Measurements from ENCODE around the gene TRPV4.

TRPV4 gene

DNA sequence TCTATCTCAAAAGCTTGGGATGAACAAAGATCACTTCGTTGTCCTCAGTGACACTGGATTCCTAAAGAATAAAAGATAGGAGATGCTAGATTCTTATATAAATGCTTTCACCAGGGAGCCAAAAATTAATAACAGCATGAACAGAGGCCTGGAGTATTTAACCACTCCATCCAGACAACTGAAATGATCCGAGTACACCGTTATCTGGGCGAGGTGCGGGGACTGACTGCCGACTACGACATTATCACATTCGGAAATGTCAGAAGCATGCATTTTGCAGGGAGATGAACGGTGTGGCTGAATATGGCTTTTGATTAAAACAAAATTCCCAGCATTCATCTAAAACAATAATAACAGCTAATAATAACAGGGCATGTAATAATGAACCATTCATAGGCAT lies 56.6 kb downstream of the TRPV4 start:
- DNase-seq (ENCODE audit: low read depth): no peak

DNA sequence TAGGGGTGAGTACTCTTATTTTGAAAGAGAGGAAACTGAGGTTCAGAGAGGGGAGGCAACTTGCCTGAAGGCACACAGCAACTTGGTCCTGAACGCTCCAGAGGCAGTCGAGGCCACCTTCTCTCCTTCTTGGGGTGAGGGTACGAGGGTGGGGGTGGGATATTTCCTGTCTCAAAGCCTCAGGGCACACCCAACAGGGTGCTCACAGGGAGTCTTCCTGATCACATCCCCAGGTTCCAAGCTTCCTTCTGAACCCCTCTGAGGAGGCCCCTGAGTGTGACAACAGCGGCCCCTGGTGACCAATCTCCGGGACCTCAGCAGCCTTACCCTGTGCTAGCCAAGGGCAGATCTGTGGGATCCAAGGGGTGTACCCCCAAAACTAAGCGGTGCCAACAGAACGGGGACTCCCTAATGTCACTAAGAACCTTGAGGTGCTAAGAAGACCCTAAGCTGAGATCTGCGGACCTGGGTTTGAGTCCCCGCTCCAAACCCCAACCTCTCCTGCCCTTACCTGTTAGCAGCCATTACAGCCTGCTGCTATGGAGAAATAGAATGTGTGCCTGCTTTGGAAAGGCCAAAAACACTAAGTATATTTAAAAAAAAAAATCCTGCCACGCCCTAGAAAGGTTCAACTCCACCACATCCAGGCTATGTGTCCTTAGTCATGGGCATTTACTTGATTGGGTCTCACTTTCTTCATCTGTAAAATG lies 57.9 kb downstream of the TRPV4 start:
- no peak for DNase-seq (ENCODE audit: low read depth)

DNA sequence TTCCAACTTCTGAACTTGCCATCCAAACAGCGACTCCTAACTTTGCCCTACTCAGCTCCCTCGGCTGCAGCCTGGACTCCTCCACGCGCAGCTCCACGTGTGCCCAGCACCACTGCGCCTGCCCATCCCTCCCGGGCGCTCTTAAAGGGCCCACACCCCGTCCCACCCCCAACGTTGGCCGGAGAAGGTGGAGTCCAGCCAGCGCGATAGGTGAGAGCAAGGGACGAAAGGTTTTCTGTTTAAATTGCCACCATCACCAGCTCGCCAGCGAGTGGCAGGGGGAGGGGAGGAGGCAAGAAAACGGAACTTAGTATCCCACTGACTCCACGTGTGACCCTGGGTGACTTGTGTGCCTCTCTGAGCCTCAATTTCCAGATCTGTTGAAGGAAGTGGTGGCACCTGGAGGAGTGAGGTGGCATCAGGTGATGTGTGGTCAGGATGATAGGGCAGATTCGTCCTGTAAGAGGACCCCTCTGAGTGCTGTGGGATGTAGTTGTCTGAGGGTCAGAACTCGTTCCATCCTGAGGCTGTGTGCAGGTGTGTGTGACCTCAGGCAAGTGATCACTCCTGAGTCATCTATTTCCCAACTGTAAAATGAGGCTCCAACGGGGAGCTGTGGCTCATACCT lies 59.7 kb downstream of the TRPV4 start:
- DNase-seq (ENCODE audit: low read depth): no peak

DNA sequence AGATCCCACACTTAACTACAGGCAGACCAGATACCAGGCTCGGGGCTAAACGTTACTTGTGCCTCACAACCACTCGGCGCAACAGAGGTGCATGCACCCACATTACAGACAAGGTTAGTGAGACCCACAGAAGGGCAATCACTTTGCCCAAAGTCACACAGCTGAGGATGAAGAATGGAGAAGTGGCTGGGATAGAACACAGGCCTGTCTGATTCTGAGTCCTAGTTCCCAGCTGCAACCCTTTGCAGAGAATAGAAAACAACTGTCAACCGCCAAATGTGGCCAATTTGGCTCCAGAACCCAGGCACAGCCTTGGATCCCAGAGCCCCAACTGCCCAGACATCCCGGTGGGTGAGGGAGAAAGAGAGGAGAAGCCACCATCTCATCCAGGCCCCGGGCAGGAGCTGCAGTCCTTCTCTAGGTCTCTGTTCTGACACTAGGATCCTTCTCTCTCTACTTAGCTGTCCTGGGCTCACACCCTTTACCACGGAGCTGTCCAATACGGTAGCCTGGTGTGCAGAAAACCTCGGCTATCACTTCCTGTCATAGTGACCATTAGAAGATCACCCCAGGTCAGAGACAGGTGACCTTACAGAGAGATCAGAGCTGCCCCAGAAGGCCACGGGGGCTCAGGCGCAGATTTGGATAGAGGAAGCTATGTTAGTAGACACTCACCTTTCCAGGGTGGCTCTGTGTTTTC lies 60.4 kb downstream of the TRPV4 start:
- no peak for DNase-seq (ENCODE audit: low read depth)

DNA sequence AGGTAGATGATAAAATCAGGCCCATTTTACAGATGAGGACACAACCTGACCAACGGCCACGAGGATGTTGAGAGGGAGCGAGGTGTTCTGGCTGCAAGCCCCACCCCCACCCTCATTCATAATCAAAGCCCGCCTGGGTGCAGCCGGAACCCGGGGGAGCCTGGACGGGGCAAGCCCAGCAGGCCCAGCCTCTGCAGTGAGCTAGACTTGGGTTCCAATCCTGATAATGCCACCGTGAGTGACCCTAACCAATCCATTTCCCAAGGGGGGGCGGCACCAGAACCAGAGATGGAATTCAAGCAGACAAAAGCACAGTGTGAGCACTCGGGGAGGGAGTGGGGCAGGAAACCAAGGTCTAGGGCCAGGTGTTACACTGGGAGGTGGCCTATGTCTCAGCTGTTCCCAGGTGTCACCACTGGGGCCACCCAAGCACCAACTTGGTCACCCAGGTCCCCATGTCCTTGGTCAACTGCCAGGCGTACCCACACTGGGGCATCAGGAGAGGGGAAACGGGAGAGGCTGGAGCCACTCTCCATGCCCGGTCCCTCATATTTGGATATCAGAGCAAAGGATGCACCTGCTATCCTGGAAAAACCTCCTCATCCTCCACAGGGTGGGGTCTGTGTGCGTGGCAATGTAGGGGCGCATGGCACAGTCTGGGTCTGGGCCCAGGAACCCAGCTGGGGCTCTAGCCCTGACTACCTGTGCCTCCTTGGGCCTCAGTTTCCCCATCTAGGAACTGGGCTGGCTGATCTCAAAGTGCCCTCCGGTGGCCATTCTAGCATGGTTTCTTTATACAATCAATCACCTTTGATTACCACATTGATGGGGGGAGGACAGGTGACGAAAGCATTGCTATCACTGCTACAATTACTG lies 61.2 kb downstream of the TRPV4 start:
- DNase-seq (ENCODE audit: low read depth): no peak

DNA sequence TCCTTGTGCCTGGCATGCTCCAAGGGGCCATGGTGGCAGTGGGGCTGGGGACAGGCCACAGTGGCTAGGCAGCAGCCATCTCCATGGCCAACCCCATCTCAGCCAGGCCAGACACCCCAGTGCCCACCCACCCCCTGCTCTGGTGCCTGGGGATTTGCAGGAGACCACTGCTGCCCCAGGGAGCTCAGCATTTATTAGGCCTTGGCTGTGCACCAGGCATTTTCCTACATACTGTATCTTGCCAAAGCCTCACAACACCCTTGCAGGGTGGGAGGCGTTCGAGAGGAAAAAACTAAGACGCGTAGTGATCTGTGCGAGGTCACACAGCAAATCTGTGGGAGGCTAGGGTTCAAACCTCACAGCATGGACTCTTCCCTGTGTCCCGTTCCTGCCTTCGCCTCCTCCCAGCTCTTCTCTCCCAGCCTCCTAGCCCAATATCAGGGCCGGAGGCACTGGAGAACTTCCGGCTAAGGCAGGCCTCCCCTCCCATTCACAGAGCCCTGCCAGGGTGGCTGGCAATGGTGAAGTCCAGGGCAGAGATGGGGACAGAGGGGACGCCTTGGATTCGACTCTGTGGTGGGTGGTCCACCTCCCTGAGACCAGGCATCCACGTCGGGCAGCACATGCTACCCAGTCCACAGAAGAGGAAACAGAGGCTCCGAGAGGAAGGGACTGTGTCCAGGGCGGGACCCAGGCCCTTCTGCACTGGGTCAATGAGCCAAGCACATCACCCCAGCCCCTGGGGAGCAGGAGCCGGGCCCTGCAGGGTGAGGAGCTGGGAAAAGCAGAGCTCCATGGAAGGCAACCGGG lies 62.1 kb downstream of the TRPV4 start:
- no peak for DNase-seq (ENCODE audit: low read depth)

DNA sequence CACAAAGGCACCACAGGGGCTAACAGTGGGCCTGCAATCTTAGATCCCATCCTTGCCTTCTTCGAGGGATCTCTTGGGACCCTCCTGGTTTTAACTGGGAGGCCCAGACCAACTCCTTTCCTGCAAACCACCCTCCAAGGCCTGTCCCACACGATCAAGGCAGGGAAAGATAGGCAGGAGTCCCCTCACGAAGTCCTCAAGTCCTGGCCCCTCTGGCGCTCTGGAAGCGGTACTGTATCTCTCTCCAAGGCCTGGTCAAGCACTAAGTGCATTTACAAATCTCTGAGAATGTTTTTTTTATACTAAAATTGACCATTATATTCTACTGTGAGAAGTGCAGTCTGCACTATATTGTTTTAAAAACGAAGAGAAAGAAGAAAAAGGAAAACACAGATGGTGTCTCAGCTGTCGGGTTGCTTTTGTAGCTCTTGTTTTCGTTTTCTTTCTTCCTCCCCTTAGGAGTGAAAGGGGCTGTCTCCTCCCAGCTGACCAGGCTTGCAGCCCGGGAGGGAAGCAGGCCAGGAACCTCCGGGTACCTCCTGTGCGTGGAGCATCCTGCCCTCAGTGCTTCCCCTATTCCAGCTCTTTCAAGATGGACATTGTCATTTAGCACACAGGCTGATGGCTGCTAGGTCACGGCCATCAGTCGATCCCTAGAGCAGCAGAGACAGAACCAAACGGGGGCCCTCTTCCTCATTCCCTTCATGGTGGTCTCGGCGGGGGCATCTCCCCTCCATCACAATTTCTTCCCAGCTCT lies 62.9 kb downstream of the TRPV4 start:
- DNase-seq (ENCODE audit: low read depth): no peak

DNA sequence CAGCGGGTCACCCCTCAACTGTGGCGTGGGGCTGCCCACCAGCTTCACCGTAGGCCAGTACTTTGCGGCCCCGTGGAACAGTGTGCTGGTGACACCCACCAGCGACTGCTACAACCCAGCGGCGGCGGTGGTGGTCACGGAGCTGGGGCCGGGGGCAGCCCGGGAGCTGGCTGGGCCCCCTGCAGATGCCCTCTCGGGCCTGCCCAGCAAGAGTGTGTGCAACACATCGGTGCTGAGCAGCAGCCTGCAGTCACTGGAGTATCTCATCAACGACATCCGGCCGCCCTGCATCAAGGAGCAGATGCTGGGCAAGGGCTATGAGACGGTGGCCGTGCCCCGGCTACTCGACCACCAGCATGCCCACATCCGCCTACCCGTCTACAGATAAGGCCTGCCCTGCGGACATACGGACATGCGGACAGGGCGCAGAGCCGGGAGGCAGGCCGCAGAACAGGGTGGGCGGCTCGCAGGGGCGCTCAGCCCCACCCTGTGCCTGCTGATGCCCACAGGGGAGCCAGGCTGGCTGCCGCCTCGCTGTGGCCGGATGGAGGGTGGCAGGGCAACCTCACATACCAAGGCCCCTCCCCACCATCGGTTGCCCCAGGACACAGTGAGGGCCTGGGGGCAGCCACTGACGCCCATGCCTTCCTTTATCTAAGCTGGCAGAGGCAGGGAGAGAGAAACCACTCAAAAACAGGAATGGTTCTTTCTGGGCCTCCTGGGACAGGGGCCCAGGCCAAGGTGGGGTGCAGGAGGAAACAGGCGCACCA lies 64.1 kb downstream of the TRPV4 start:
- no peak for DNase-seq (ENCODE audit: low read depth)

DNA sequence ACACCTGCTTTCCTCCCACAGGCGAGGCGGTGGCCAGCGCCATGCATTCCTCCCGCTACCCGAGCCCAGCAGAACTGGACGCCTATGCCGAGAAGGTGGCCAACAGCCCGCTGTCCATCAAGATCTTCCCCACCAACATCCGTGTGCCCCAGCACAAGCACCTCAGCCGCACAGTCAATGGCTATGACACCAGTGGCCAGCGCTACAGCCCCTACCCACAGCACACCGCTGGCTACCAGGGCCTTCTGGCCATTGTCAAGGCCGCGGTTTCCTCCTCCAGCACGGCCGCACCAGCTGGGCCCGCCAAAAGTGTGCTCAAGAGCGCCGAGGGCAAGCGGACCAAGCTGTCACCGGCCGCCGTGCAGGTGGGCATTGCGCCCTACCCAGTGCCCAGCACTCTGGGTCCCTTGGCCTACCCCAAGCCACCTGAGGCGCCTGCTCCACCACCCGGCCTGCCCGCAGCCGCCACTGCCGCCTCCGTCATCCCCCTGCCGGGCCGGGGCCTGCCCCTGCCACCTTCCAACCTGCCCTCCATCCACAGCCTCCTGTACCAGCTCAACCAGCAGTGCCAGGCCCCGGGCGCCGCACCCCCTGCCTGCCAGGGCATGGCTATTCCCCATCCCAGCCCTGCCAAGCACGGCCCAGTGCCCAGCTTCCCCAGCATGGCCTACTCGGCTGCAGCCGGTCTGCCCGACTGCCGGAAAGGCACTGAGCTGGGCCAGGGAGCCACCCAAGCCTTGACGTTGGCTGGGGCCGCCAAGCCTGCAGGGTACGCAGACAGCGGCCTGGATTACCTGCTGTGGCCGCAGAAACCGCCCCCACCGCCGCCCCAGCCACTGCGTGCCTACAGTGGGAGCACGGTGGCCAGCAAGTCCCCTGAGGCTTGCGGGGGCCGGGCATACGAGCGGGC lies 65.0 kb downstream of the TRPV4 start:
- no peak for DNase-seq (ENCODE audit: low read depth)

DNA sequence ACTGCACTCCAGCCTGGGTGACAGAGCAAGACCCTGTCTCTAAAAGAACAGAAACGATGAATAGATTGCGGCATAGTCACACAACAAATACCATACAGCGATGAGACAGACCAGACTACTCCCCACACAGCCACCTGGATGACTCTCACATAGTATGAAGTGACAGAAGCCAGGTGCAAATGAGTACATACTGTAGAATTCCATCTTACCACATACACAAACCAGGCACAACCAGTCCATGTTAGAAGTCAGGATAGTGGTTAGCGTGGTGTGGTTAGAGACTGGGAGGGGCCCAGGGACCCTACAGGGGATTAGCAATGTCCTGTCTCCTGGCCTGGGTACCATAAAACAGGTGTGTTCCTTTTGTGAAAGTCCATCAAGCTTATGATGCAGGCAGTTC lies 65.7 kb downstream of the TRPV4 start:
- no peak for DNase-seq (ENCODE audit: low read depth)

DNA sequence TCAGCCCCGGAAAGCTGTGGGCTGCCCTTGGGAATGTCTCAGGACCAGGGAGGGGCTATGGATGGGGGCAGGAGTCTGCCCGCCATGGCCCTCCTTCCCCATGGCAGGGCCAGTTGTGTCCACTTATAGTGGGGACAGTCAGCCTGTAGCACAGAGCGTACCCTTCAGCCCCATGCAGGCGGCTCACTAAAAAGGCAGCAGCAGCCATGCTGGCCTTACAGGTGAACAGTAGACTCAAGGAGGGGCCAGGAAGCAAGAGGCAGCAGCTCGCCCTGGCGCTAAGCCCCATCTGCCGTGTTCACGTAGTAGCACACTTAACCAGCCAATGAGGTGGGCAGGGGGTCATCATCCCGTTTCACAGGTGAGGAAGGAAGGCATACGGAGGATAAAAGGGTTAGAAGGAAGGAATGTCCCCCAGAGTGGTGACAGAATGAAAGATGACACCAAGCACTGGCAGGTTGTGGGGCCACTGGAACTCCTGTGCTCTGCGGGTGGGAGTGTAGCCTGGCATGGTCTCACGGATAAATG lies 66.9 kb downstream of the TRPV4 start:
- DNase-seq (ENCODE audit: low read depth): no peak

DNA sequence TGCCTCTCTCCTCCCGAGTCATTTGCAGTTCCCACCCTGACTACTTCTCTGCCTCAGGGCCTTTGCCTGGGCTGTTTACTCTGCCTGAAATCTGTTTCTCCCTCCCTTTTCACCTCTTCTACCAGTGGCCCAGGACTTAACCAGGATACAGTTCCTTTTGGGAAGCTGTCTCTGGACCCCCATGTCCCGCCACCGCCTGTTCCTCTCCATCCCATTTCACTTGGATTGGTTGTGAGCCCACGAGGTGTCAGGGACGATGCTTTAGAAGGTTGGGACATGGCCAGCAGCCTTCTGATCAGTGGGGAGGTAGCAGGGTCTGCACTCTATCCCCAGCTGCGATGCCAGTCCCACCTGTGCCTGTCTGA lies 67.8 kb downstream of the TRPV4 start:
- DNase-seq (ENCODE audit: low read depth): no peak

DNA sequence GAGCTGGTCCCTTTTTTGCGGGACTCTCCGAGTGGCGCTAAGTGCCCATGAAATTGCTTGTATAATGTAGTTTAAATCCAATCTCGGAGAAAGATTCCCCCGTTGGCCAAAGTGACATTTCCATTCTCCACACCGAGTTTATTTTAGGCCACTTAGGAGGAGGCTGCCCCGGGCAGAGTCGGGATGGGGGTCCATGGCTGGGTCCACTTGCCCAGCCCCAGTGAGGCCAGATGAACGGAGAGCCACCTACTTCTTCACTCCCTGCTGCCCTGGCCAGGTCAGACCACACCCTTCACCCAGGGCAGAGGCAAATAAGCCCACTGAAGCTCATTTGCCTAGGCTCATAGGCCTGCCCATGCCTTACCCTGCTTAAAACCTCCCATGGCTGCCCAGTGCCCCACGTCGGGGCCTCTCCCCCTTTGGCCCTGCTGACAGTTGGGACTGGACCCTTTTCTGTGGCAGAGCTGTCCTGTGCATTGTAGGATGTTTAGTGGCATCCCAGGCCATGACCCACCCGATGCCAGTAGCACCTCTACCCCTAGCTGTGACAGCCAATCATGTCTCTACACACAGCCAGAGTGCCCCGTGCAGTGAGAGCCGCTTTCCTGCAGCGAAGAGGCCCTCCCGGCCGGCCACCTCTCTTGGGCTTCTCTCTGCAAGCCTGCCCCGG lies 68.3 kb downstream of the TRPV4 start:
- no peak for DNase-seq (ENCODE audit: low read depth)

DNA sequence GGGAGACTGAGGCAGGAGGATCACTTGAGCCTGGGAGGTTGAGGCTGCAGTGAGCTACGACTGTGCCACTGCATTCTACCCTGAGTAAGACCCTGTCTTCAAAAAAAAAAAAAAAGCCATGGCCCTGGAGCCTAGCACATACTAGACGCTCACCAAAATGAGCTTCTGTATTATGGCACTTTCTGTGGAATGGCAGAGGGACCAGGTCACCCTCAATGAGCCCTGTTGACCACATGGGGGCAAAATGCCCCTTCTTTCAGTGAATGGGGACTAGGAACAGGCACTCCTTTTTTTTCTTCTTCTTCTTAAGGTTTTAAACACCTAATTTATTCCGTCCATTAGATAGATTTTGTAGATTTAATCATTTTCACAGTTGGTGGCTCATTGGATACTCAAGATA lies 69.1 kb downstream of the TRPV4 start:
- DNase-seq (ENCODE audit: low read depth): no peak

DNA sequence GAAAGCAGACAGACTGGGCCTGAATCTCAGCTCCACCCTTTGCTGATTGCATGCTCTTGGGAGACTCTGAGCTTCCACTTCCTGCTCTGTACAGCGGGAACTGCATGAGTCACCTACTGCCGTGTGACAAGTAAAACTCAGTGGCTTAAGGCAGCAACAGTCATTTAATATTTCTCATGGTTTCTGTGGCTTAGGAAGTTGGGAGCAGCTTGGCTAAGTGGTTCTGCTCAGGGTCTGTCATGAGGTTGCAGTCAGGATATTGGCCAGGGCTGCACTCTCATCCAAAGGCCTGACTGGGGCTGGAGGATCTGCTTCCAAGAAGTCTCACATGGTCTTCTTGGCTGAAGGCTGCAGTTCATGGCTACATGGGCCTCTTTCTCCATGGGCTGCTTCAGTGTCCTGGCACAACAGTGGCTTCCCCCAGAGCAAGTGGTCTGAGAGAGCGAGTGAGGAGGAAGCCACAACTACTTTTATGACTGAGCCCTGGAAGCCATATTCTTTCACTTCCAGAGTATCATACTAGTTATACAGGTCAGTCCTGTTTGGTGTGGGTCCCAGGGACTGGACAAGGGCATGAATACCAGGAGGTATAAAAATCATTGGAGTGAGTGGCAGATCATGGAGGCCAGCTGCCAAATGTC lies 69.9 kb downstream of the TRPV4 start:
- DNase-seq (ENCODE audit: low read depth): peak; percentile 21

DNA sequence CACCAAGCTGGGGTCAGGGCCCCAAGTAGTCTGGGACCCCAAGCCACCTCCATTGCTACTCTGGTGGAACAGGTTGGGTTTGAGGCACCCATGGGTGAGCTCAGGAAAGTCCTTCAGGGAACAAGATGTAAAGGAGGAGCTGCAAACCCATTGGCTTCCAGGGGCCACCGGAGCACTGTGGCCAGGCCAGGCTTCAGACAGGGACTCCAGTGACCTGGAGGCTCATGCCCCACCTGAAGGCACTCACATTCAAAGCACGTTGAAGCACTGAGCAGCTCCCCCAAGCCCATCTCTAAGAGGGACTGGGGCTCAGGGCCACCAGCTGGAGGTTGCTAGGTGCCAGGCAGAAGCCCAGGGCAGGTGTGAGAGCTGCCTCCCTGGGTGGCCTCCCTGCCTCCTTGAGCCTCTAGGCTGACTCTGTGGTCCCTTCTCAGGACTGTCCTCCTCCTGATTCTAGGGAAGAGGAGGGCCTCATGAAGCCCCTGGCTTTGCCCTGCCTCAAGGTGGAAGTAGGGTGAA lies 70.5 kb downstream of the TRPV4 start:
- no peak for DNase-seq (ENCODE audit: low read depth)

DNA sequence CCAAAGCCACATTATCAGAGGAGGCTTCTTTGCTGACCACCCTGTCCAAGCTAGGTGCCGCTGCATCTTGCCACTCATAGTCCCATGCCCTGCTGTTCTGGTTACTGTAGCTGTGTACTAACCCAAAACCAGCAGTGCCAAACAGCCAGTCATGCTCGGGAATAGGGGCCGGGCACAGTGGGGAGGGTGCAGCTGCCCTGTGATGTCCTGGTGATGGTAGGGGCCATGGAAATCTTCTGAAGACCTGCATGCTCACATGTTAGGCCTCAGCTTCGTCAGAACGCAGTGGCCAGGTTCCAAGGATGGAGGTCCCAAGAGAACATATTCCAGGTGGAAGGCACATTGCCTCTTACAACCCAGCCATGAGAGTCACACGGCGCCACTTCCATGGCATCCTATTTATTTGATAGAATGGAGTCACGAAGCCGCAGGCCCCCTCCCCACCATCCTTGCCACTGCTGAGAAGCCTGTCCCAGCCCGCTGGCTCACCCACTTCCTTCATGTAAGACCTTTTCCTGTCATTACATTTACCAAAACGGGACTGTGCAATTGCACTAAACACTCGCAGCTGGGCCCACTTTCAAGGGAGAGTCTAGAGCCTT lies 71.0 kb downstream of the TRPV4 start:
- DNase-seq (ENCODE audit: low read depth): no peak
